ENCODE measurements around the gene ANKS1B.

The ANKS1B gene

GRCh38 chr12:98816720-98817119 is 1168.0 kb downstream of the ANKS1B start:
- in situ Hi-C loops (cut with MboI; ENCODE audit: low sequenced_read_pairs, unreplicated experiment): no loop called here
- no peak for DNase-seq (ENCODE audit: low spot score)
- TF ChIP-seq CTCF (IDR thresholded peaks at IDR 0.05; ENCODE audit: borderline replicate concordance, control extremely low read depth, extremely low read depth, insufficient read depth, missing control alignments): no peak

DNA sequence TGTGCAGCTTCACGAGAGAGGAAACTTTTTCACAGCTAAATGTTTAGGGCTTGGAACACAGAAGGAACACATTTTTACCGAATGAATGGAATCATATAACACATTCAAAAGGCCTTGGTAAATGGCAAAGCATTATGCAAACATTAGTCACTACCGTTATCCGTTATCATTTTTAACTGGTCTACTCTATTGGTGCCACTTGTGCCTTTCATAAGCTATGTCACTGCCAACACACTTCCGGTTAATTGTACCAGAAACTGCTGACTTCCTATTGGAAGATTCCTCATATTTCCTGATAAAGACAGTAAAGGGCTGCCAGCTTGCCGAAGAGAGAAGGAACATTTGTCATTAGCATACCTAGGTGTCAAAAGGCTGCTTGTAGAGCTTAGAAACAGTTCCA is 1170.5 kb downstream of the ANKS1B start:
- no peak for TF ChIP-seq CTCF (IDR thresholded peaks at IDR 0.05; ENCODE audit: borderline replicate concordance, control extremely low read depth, extremely low read depth, insufficient read depth, missing control alignments)
- in situ Hi-C loops (cut with MboI; ENCODE audit: low sequenced_read_pairs, unreplicated experiment): no loop called here
- no peak for DNase-seq (ENCODE audit: low spot score)

DNA sequence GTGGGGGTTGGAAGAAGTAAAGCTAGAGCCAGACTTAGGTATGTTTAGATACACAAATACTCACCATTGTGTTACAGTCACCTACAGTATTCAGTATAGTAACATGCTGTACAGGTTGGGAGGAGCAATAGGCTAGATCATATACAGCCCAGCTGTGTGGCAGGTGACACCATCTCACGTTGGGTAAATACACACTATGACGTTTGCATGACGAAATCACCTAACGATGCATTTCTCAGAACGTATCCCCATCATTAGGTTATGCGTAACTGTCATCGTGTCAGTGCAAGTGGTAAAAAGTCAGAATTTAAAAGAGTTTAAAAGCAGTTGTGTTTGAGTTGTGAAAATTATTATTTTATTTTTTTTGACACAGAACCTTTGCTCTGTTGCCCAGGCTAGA is 1172.5 kb downstream of the ANKS1B start:
- DNase-seq (ENCODE audit: low spot score): no peak
- no peak for TF ChIP-seq CTCF (IDR thresholded peaks at IDR 0.05; ENCODE audit: borderline replicate concordance, control extremely low read depth, extremely low read depth, insufficient read depth, missing control alignments)
- in situ Hi-C loops (cut with MboI; ENCODE audit: low sequenced_read_pairs, unreplicated experiment): no loop called here

- no peak for DNase-seq (ENCODE audit: low spot score)
- no peak for TF ChIP-seq CTCF (IDR thresholded peaks at IDR 0.05; ENCODE audit: borderline replicate concordance, control extremely low read depth, extremely low read depth, insufficient read depth, missing control alignments)
- in situ Hi-C loops (cut with MboI; ENCODE audit: low sequenced_read_pairs, unreplicated experiment): no loop called here
These were observed 1176.4 kb downstream of the ANKS1B start for GRCh38 chr12:98808243-98808875.

- no peak for DNase-seq (ENCODE audit: low spot score)
- no peak for TF ChIP-seq CTCF (IDR thresholded peaks at IDR 0.05; ENCODE audit: borderline replicate concordance, control extremely low read depth, extremely low read depth, insufficient read depth, missing control alignments)
- in situ Hi-C loops (cut with MboI; ENCODE audit: low sequenced_read_pairs, unreplicated experiment): no loop called here
These were observed 1177.5 kb downstream of the ANKS1B start for GRCh38 chr12:98807187-98807586.

DNA sequence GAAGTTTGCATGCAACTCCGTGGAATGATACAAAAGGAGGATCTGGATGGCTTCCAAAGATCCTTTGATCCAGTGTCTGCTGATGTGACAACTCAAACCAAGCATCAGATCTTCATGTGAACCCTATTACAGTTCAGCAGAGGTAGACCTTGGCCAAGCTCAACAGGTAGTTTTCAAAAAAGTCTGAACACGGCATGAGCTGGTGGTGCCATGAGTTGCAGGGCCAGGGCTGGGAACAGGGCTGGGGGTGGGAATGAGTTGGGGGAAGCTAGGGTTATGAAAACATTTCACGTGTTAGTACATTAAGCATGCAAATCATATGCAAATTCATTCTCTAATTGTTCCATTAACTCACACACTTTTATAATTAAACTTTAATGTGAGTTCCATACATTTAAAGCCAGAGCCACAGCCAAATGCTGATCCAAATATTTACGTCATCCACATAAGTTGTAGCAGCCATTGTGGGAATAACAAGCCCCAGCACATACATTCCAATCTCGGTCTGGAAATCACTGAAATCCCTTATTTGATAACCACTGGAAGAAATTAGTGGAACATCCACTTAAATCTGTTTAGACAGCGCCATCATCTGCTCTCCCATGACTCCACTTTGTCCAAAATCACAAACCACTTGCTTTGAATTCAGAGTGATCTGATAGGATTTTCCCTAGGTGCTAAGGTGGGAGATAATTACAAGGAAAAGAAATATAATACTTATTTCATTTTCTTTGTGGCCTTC is 1181.1 kb downstream of the ANKS1B start:
- in situ Hi-C loops (cut with MboI; ENCODE audit: low sequenced_read_pairs, unreplicated experiment): no loop called here
- DNase-seq (ENCODE audit: low spot score): no peak
- TF ChIP-seq CTCF (IDR thresholded peaks at IDR 0.05; ENCODE audit: borderline replicate concordance, control extremely low read depth, extremely low read depth, insufficient read depth, missing control alignments): no peak

Data from GM13976 (cell line).